A549 (cell line): ENCODE measurements around the gene LSG1.

Experiments
- HDAC2 ChIP-seq: fragments of 200-600 bp; sonication (generic); IDR thresholded peaks from 2 replicates; pipeline ENCODE4 v1.6.1; 2016
- POLR2A ChIP-seq: IDR thresholded peaks from 2 replicates; pipeline ENCODE4 v1.6.1; 2012; ENCODE audit warnings: mild to moderate bottlenecking, low read length
- POLR2AphosphoS2 ChIP-seq: conservative IDR thresholded peaks from 2 replicates; pipeline ENCODE4 v1.6.1; 2012; ENCODE audit warnings: low read length, improper control_type of control experiment, inconsistent platforms
- TF ChIP-seq, protein P1 (sequence below): fragments of >200 bp; sonication (Bioruptor Twin); formaldehyde crosslinking; IDR thresholded peaks from 3 replicates; pipeline ENCODE4 v1.5.1; 2016

DNA sequence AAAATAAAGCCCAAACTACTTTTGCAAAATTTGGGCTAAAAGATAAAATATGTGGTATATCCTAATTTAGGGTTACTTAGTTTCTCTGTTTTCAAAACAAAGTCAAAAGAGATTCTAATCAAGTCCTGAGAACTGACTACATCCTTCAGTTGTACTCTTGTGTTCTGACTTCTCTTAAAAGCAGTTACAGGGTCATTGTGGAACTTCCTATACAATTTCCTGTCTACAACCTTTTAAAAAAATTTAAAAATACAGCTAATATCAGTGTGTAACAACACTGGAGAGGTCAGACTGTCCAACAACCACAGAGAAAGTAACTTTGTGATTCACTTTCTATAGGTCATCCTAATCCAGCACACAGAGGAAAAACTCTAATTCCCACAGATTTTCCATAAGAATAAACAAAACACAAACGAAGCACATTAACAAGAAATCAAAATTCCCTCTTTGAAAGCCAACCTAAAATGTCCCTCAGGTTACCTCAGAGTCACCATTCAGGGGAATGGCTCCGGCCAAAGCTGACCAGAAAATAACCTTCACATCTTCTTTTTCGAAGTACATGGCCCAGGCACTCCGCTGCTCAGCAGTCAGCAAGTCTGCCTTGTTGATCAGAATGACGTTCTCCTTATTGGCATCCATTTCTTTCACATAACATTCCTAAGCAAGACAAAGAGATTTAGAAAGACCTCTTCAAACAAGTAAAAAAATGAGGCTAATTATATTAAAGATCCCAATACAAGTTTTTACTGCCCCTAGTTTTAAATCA is 13.3 kb downstream of the LSG1 start:
- TF ChIP-seq, protein P1, sequence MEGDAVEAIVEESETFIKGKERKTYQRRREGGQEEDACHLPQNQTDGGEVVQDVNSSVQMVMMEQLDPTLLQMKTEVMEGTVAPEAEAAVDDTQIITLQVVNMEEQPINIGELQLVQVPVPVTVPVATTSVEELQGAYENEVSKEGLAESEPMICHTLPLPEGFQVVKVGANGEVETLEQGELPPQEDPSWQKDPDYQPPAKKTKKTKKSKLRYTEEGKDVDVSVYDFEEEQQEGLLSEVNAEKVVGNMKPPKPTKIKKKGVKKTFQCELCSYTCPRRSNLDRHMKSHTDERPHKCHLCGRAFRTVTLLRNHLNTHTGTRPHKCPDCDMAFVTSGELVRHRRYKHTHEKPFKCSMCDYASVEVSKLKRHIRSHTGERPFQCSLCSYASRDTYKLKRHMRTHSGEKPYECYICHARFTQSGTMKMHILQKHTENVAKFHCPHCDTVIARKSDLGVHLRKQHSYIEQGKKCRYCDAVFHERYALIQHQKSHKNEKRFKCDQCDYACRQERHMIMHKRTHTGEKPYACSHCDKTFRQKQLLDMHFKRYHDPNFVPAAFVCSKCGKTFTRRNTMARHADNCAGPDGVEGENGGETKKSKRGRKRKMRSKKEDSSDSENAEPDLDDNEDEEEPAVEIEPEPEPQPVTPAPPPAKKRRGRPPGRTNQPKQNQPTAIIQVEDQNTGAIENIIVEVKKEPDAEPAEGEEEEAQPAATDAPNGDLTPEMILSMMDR = no peak
- TF ChIP-seq HDAC2 = no peak
- no peak for TF ChIP-seq POLR2A
- TF ChIP-seq POLR2AphosphoS2 = no peak
